ENCODE data around the gene NPHP4.

- TF ChIP-seq CTCF (IDR thresholded peaks at IDR 0.05; ENCODE audit: low read length) (no peak), EZH2 (IDR thresholded peaks at IDR 0.05; ENCODE audit: borderline replicate concordance, low read length) (no peak)
These were observed 105.5 kb downstream of the NPHP4 start for GRCh38 chr1:5886541-5887348.

Data from OCI-LY1 (cell line).